RWPE1 (cell line): ENCODE measurements around the gene ZNF644.

Source experiments
- CTCF ChIA-PET: fragments of 350-600 bp; sonication (Branson Sonifier 250); formaldehyde crosslinking; extraction: SDS; loops from one replicate; lab custom pipeline; 2021; lab: Yijun Ruan, JAX
- POLR2A ChIA-PET: fragments of 400-600 bp; formaldehyde crosslinking; extraction: SDS; loops from one replicate; lab custom pipeline; 2020; ENCODE audit warnings: antibody characterized with exemption; ENCODE audit not compliant: low non-redundant PET; lab: Yijun Ruan, JAX
- DNase-seq: peaks from one replicate; pipeline ENCODE4 v3.0.0; 2012; ENCODE audit warnings: low spot score
- H3K27ac ChIP-seq: fragments of 450-650 bp; 2 replicates; pipeline ENCODE4 v1.5.1; 2017
- TF ChIP-seq, protein P1 (sequence below): fragments of 450-650 bp; conservative IDR thresholded peaks from 2 replicates; pipeline ENCODE4 v1.5.1; 2017; ENCODE audit warnings: low read depth, mild to moderate bottlenecking

ZNF644 gene

DNA sequence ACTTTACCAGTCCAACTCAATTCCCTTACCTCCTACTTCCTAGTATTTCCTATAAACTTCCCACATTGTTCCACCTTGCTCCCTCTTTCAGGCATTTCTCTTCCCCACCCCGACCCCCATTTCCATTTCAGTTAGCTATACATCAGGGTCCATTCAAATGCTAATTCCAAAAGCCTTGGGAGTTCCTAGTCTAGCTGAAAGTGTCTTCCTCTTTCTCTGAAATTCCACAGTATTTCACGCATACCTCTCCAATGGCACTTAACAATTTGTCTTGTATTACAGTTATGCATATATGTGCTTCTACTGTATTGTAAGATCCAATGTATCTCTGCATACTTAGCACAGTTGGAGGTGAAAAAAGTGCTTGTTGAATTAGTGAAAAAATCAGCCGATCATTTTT lies 94.9 kb downstream of the ZNF644 start:
- CTCF ChIA-PET: interaction anchor here (0.7 kb wide), 1 partner anchor 29 kb away, joined by 4 read pairs; no protein-coding TSS in a partner anchor
- POLR2A ChIA-PET: no interaction called here
- DNase-seq: no peak
- H3K27ac ChIP-seq: no peak overlapping the region
- TF ChIP-seq, protein P1, sequence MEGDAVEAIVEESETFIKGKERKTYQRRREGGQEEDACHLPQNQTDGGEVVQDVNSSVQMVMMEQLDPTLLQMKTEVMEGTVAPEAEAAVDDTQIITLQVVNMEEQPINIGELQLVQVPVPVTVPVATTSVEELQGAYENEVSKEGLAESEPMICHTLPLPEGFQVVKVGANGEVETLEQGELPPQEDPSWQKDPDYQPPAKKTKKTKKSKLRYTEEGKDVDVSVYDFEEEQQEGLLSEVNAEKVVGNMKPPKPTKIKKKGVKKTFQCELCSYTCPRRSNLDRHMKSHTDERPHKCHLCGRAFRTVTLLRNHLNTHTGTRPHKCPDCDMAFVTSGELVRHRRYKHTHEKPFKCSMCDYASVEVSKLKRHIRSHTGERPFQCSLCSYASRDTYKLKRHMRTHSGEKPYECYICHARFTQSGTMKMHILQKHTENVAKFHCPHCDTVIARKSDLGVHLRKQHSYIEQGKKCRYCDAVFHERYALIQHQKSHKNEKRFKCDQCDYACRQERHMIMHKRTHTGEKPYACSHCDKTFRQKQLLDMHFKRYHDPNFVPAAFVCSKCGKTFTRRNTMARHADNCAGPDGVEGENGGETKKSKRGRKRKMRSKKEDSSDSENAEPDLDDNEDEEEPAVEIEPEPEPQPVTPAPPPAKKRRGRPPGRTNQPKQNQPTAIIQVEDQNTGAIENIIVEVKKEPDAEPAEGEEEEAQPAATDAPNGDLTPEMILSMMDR: no peak

DNA sequence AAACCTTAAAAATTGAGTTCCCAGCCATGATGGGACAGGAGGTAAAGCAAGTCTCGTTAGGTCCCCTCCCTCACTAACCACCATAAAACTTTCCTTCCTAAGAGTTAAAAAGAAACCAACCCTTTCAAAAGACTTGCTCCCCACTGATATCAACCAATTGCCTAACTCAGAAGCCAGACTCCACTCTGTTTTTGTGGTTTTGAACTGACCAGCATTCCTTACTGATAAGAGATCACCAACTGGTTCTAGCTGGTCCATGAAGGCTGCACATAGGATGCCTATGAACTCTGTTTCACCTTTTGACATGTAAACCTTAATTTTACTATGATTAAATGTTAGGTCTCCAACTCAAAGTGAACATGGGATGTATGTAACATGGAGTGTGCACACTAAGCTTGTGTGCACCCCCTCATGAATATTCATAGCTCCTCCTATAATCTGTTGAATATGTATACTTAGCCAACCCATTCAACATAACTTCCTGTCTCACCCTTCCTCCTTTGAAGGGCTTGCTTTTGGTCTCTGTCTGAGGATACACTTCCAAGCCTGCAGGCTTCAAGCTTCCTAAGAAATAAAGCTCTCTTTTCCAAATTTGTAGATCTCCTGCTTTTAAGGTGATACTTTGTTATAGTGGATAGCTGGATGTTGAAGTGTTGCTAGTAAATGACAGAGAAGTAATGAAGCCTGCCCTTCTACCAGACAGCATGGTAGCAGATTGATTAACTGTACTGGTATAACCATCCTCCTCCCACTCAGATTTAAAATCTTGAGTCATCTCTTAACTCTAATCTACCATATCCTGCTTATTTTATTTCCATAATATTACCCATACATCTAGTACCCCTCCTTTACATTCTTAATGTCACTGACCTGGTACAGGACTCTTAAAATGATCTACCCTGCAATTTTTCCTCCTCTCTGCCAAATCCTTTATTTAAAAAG lies 95.6 kb downstream of the ZNF644 start:
- POLR2A ChIA-PET: no interaction called here
- H3K27ac ChIP-seq: no peak overlapping the region
- TF ChIP-seq, protein P1: no peak
- peak; percentile 7 for DNase-seq
- CTCF ChIA-PET: interaction anchor here (1.0 kb wide), 1 partner anchor 21 kb away, joined by 3 read pairs; no protein-coding TSS in a partner anchor

DNA sequence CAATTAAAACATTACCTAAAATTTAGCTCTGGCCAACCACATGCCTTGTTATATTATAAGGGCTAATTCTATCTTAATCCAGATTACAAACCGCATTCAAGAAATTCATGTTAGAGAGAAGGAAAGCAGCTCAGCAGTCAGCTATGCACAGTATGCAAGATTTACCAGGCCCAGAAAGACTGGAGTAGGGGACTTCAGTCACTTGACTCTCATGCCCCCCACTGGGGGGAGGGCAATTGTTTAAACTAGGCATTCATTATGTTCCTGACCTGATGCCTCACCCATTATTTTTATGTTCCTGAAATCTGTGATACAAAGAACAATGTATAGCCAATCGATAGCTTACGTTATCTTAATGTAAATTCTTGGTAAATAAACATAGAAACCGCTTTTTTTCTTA lies 96.9 kb downstream of the ZNF644 start:
- POLR2A ChIA-PET: no interaction called here
- DNase-seq: no peak
- TF ChIP-seq, protein P1: no peak
- CTCF ChIA-PET: interaction anchor here (0.6 kb wide), 1 partner anchor 37 kb away, joined by 3 read pairs; no protein-coding TSS in a partner anchor
- no peak overlapping the region for H3K27ac ChIP-seq

DNA sequence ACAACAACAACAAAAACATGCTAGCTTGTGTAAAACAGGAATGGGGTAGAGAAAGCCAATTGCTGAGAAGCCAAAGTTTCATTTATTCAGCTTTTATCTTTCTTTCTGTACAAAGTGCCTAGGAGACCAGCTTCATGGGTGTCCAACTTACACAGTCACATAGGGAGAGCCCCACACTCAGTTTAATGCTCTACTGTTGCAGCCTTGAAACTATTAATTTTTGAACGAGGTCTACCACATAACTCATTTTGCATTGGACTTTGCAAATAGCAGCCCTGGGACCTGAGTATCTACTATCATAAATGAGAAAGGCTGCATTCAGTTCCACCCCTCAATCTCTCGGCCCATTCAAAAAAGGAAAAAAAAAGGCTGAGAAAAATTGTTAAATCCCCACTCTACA lies 98.8 kb downstream of the ZNF644 start:
- ChIA-PET POLR2A (no interaction called here), CTCF (interaction anchor here (2.0 kb wide), 1 partner anchor 202 kb away, joined by 6 read pairs; no protein-coding TSS in a partner anchor)
- TF ChIP-seq, protein P1: no peak
- no peak overlapping the region for H3K27ac ChIP-seq
- DNase-seq: no peak

DNA sequence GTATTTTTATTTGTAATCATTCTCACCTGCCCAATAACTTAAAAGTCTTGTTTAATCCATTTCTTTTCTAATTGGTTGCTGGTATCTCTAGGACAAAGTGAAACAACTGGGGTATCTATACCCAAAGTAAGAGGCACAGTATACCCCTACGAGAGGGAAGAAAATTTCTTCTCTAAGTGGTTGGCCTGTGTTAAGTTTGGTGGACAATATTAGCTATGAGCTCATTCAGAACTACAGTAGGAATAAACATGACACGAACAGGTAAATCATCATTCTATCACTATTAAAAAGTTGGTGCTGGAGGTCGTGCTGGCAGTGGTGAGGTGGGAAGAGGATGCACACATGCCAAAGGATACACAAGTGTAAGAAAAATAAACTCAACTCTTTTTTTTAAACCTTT lies 99.6 kb downstream of the ZNF644 start:
- H3K27ac ChIP-seq: no peak overlapping the region
- CTCF ChIA-PET: no interaction called here
- TF ChIP-seq, protein P1: no peak
- no peak for DNase-seq
- POLR2A ChIA-PET: no interaction called here

DNA sequence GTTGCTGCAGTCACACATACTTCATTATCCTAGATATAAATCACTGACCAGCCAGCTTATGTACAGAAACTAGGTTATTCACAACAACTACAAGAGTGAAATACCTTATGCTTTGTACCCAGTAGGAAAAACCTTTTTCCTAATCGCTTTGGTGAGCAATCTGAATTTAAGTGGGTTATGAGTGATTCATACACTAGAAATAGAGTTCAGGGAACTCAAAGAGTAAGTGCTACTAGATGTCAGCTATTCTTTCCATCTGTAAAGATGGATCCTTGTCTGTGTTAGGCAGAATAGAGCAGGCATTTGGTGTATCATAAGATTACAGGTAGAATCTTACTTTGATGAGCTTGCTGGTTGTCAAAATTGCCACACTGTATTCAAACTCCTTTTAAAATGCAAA lies 101.9 kb downstream of the ZNF644 start:
- H3K27ac ChIP-seq: no peak overlapping the region
- CTCF ChIA-PET: no interaction called here
- POLR2A ChIA-PET: no interaction called here
- TF ChIP-seq, protein P1: no peak
- DNase-seq: no peak
